HG03460 (cell line): Measurements from ENCODE around the gene NFATC2.
"Not testable (repeated sequence)": the region's sequence is repeated elsewhere in the genome, so short reads cannot be mapped to it uniquely, and the experiment has no call there.

Experiments used
- ATAC-seq: cut with Tn5 transposase; IDR thresholded peaks from one replicate; pipeline ENCODE4 v1.9.1; 2021; ENCODE audit not compliant: unreplicated experiment

Gene NFATC2

DNA sequence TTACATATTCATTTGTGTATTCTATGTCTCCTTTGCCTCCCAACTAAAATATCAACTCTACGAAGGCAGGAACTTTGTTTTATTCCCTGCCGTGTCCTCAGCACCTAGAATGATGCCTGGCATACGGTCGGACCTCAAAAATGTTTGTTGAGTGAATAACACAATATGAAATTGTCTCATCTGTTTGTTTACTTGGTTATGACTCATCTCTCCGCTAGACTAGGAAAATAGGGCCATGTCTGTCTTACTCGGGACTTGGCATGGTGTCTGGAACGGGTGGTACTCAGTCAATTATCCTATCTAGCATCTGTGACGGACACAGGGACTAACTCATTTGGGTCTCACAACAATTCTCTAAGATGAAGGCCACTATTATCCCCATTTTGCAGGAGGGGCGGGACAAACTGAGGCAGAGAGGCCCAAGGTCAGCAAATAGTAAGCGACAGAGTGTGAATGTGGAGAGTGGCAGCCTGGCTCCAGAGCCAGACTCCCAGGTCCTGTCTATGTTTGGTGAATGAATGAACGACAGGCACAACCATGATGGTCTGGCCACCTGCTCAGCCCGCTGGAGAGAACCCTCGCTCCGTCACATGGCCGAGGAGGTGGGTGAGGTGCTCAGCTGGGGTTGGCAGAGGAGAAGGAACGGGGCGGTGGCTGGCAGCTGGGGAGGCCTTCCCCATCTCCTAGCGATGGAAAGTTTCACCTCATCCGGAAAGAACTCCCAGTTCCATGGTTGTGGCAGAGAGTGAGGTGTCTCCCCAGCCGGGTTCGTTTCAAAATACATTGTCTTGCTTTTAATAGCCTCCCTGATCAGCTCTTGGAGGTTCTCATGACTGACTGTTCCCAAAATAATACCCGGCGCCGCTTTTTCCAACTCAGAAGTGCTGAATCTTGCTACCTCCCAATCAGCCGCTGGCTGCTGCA is 27.6 kb upstream of the NFATC2 start:
- ATAC-seq = no peak

DNA sequence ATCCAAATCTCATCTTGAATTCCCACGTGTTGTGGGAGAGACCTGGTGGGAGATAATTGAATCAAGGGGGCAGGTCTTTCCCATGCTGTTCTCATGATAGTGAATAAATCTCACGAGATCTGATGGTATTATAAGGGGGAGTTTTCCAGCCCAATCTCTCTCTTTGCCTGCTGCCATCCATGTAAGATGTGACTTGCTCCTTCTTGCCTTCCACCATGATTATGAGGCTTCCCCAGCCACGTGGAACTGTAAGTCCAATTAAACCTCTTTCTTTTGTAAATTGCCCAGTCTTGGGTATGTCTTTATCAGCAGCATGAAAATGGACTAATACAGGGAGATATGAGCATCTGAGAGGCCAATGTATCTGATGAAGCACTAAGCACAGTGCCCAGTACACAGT is 26.0 kb upstream of the NFATC2 start:
- ATAC-seq = not testable (repeated sequence)

GRCh38 chr20:51567622-51568021 is 25.1 kb upstream of the NFATC2 start:
- ATAC-seq = no peak

GRCh38 chr20:51566594-51566993 is 24.1 kb upstream of the NFATC2 start:
- ATAC-seq = no peak

GRCh38 chr20:51565298-51566144 is 23.0 kb upstream of the NFATC2 start:
- ATAC-seq = no peak

- no peak for ATAC-seq
Measured at GRCh38 chr20:51563486-51564332, 21.2 kb upstream of the NFATC2 start.

DNA sequence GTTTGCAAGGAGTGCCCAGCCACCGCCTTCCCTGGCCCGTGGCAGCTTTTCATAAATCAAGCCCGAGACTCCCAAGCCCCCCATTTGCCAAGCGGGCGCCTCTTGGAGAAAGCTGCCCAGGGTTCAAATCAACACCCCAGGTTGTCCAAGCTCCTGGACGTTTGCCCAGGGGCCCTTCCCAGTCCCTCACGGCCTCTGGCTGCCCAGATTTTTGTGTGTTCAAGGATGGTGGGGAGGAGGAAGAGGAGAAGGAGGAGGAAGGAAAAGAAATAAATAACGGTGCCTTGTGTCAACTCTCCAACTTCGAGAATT is 20.6 kb upstream of the NFATC2 start:
- no peak for ATAC-seq

DNA sequence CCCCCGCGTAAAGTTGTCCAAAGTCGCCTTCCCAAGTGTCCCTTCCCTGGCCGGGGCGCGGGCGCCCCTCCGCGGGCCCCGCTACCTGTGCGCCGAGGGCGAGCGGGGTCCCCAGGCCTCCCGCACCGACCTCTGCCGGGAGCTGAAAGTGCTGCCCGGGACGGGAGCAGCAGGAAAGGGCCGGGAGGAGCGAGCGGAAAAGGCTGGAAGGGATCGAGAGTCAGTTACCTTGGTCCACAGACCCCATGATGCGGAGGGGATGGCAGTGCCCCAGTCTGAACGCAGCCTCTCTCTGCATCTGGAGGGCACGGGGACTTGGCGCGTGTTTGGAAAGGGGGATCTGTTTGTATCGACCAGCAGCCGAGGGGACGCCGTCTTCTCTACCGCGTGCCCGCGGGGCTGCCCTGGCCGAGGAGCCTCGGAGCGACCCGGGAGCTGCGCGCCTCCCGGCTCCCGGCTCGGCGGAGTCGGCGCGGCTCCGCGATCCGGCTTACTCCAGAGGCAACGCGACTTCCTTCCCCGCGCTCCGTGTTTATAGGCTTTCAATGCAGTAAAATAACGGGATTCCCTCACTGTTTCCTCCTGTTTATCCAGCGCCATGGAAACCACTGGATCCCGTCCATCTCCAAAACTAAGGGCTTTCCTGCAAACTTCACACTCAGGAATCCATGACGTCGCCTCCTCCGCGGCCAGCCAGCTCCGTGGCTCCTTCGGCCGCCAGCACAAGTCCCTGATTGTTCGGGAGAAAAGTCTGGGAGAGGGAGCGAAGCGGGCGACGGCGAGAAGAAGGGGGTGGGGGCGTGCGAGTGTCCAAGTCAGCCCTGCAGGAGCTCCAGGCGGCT is 20.0 kb upstream of the NFATC2 start:
- no peak for ATAC-seq

- ATAC-seq = no peak
Measured at GRCh38 chr20:51562027-51562331, 19.5 kb upstream of the NFATC2 start.

GRCh38 chr20:51560550-51561307 is 18.2 kb upstream of the NFATC2 start:
- ATAC-seq = no peak

DNA sequence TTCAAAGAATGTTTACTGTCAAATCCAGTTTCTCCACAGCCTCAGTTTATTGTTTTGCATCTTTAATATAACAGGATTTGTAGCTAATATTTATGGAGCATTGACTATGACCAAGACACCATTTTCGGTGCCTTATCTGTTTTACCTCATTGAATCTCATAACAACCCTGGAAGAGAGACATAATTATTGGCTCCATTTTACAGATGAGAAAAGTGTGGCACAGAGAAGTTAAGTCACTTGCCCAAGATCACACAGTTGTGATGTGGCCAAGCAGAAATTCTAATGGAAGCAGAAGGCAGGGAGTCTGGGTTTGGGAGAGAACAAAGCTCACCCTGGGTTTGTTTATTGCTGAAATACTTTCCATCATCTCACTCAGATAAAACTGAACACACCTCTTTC is 17.5 kb upstream of the NFATC2 start:
- ATAC-seq = no peak

DNA sequence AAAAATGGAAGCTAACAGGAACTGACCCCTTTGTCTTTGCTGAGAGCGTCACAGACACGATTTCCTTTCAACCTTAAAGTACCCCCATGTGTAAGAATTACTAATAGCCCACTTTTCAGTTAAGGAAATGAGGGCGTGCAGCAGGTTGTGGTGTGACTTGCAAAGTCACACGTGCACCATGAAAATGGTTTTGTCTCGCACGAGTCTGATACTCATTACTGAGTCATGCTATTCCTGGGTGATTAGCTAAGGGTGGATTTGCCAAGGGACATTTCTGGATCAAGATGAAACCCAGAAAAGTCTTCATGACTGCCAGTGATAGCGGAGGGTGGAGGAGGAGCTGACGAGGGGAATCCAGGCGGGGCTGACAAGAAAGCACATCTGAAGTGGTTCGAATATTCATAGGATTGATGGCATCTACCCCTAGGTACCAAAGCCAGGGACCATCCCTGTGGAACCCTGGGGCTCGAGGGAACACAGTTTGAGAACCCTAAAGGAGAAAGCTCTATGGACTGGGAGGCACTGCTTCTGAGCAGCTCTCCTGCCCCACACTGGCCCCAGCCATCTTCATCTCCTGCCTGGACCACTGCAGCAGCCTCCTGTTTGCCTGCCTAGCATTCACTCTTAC is 12.1 kb upstream of the NFATC2 start:
- ATAC-seq = no peak

DNA sequence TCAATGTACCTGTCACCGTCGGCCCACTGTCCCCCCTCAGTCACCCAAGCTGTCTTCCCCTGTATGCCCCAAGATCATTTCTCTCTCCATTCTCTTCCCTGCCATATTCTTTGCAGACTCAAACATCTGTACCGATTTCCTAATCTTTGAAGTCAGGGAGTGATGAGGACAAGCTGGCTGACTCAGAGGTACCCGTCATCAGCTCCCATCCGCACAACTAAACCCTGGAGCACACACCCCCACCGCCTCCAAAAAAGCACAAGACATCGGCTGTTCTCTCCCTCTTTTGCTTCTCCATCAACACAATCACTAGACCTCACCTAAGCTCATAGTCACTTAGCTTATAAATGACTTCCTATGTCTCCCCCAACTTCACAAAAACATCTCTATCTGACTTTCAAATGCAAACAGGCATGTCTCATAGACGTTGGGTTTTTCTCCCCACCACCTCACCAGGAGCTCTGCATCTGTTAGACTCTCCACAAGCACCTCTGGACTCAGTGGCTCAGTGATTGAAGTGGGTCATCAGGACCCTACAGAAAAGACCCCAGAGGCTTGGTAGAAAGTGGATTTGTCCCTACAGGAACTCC is 11.5 kb upstream of the NFATC2 start:
- no peak for ATAC-seq

DNA sequence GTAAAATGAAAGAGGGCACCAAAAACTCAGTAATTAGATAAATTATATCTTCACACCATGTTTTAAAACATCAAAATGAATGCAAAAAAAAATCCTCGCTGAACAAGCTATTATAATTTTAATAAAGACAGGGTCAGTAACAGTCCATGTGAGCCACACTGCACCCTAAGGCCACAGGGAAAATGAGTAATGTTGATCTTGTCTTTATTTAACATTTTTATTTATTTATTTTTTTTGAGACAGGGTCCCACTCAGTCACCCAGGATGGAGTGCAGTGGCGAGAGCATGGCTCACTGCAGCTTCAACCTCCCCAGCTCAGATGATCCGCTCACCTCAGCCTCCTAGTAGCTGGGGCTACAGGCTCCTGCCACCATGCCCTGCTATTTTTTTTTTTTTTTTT is 8.7 kb upstream of the NFATC2 start:
- no peak for ATAC-seq

DNA sequence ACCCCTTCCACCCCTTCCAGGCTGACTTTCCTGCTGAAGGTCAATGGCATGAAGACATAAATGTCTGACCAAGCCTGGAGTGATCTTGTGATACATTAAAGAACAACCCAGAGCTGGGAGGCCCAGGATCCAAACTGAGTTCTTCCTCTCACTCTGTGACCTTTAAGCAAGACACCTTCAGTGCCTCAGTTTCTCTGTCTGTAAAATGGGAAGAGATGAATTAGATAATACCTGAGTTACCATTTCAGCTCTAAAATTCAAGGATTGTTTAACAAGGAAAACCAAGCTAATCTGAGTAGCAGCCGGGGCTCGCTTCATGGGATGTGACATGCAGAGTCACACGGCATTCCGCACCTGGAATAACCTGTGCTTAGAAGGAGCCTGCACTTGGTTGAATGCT is 7.0 kb upstream of the NFATC2 start:
- ATAC-seq = no peak

DNA sequence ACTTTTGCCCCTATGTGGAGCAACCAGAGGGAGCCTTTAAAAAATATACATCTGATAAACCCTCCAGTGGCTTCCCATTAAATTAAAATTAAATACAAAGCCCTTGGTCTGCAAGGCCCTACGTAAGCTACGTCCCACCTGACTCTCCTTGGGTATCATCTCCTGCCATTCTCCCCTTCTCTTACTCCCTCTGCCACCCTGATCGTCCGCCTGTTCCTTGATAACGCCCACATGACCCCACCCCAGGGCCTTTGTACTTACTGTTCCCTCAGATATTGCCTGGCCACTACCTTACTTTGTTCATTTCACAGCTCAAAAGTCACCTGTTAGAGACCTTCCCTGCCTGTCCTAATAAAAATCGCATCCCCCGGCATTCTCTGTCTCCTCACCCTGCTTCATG is 5.4 kb upstream of the NFATC2 start:
- ATAC-seq = no peak

- ATAC-seq = no peak
Measured at GRCh38 chr20:51545515-51545914, 3.0 kb upstream of the NFATC2 start.

- no peak for ATAC-seq
Measured at GRCh38 chr20:51543422-51543788, 886 bp upstream of the NFATC2 start.

- peak; percentile 41 for ATAC-seq
Measured at GRCh38 chr20:51542033-51542570, 417 bp downstream of the NFATC2 start.
